Islet of Langerhans (tissue), 1 donor: Measurements from ENCODE around the gene FYB1.

ENCODE experiments used
- FAIRE-seq: peaks from one replicate; lab custom pipeline; 2011; peaks lifted over from hg19 to GRCh38; lab: Jason Lieb, UNC

The FYB1 gene

DNA sequence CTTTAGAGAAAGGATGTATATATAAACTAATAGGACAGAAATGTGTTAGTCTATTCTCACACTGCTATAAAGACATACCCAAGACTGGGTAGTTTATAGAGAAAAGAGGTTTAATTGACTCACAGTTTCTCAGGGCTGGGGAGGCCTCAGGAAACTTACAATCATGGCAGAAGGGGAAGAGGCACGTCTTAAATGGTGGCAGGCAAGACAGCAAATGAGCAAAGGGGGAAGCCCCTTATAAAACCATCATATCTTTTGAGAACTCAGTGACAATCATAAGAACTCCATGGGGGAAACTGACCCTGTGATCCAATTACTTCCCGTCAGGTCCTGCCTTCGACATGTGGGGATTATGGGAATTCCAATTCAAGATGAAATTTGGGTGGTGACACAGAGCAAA lies 136.4 kb downstream of the FYB1 start:
- no peak for FAIRE-seq

DNA sequence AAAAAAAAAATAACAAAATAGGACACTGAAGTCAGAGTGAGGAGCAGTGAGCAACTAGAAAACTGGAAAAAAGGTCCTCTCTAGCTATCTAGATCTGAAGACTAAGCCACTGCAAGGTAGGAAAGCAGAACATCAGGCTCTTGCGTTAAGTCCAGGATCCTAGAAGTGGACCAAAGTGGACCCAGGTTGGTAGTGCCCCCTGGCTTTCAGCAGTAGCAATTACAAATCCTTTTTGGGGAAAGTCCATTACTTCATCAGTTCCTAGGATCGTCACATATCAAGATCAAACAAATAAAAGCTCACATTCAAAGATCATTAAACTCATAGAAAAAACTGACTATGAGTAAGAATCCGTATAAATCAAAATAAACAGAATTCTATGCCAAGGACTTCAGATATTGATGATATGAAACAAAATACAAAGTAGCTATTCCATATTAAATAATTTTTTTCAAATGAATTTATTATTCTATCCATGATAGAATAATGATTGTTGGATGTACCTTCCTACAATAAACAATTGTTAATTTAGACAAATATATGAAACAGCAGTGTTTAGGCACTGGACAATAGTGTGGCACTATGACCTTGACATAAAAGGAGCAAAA lies 138.7 kb downstream of the FYB1 start:
- FAIRE-seq = peak; percentile 97

DNA sequence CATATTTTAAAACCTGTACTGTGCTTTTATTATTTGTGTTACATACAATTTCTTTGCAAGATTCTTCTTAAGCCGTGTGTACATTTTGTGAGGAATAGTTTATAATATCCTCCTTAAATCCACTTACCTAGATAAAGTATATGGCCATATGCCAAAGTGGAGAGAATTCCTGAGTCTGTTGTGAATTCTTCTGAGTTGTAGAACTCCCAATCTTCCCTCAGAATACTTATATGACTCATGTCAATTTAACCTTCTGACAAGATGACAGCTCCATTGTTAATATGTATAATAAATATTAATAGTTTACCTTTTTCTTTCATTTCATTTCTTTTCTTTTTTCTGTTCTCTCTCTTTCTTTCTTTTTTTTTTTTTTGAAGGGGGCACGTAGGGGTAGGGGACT lies 139.2 kb downstream of the FYB1 start:
- FAIRE-seq = no peak

DNA sequence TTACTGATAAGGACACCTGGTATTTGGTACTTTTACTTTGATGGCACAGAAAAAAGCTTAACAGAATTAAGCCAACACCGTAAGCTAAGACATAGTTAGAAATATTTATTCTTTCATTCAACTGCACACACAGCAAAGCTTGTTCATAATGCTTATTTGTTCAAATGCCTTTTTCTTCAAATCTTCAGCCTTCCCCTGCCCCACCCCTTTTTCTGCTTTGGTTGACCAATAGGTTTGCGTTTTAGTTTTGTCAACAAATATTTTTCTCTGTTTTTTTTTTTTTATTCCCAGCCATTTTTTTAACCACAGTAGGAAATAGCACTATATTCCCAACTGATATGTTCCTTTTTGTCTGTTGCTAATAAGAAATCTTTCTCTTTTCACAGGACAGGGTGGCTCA lies 140.2 kb downstream of the FYB1 start:
- FAIRE-seq = no peak

DNA sequence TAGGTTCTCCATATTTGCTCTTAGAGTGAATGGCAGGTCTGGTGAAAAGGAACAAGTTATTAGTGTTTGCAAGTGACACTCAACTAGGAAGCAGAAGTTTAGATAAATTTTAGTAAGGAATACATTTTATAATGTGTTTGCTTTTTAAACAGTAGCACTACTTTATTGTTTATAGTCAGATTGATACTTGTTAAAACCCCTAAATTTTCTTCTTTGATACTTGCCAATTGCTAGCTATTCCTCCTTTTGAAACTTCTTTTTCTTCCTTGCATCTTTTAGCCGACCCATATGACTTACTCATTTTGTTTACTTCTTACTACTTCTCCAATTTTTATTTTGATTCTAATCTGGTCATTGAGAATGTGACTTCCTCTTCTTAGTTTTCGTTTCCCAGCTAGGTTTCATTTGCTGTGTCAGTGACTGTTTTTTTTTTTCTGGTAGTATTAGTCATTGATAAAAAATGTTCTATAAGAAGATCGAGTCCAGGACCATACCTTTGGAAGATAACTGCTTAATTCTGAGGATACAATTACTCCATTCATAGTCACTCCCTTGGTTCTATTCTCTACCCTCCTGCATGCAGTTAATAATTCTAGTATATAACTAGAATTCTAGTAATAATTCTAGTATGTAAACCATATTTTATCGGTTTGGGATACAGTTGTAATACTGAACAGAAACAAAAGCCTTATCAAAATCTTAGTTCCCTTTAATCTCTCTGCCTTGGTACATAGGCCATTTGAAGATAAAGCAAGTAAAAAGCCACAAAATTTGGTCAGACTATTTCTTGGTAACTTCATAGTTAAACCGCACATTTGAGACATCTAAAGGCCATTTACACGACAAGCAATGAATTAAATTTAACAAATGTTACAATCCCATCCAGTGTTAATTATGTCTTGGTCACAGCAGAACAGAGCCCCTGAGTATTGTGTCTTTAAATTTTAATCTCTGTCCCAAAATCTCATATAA lies 142.3 kb downstream of the FYB1 start:
- FAIRE-seq = no peak

DNA sequence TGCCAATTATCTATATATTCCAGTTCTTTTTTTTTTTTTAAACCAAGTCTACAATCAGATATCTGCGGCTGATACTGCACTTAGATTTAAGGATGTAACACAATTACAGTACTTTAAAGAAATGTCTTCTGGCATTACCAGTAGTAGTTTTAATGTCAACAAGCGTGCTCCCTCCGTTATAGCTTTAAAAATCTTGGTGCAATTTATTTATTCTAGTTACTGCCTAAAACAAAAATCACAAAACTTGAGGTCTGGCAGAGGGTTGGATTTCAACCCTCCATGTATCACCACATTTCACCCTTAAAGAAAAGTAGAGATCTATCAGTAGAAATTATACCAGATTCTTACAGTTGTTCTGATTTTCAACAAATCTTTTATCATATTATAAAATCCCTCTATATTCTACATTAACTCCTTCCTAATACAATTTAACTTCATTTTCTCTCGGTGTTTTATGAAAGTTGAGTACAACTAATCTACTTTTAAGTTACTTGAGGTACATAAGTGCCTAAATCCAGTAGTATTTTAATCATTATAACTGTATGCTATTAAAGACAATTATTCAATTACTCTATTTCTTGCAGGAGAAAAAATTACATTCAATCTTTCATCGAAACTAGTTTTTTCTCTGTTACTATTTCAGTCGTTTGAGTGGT lies 143.1 kb downstream of the FYB1 start:
- no peak for FAIRE-seq

DNA sequence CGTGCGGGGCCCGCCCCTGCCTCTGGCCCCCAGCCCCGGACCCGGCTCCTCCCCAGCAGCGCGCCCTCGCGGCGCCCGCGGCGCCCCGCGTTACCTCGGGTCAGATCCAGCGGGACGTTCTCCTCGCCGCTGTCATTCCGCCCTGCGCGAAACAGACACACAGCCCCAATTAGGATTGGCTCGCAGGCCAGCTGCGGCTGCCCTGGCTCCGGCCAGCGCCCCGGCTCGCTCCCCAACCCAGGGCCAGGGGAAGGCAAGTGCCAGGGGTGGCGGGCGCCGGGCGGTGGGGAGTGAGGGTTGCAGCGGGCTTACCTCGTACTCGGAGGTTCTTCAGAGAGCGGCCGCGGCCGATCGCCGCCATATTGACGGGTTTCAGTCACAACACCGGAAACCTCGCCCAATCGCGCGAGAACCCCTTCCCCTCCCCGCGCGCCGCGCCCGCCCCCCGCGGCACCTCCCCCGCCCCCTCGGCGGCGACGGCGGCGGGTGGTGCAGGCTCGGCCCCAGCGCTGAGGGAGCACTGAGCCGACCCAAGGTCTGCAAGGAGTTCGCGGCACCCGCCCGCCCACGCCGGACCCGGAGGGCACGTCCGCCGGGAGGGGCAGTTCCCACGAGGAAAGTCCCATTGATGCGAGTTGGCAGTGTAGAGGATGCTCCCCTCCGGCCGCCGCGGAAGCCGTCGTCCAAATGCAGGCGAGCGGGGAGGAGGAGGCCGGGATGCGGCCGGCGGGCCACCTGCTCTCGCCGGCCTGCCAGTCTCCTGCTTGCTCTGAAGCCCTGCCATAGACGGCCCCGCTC lies 145.1 kb downstream of the FYB1 start, which contains the start of gene RICTOR:
Gene RICTOR, minus strand, starts transcription at position 383 of the 798 bp plus-strand sequence. Its CDS starts 22 bp downstream, at position 361.
- FAIRE-seq = no peak

DNA sequence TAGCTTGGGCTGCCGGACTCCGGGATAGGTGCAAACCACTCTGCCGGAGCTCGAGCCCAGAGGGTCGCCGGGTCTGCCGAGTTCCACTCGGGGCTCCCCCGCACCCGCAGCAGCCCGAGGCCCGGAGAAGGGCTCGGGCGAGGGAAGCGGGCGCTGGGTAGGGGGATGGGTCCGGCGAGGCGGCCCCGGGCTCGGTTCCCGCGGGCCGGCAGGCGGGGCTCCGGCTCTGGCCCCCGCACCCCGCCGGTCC lies 145.7 kb downstream of the FYB1 start:
- no peak for FAIRE-seq

DNA sequence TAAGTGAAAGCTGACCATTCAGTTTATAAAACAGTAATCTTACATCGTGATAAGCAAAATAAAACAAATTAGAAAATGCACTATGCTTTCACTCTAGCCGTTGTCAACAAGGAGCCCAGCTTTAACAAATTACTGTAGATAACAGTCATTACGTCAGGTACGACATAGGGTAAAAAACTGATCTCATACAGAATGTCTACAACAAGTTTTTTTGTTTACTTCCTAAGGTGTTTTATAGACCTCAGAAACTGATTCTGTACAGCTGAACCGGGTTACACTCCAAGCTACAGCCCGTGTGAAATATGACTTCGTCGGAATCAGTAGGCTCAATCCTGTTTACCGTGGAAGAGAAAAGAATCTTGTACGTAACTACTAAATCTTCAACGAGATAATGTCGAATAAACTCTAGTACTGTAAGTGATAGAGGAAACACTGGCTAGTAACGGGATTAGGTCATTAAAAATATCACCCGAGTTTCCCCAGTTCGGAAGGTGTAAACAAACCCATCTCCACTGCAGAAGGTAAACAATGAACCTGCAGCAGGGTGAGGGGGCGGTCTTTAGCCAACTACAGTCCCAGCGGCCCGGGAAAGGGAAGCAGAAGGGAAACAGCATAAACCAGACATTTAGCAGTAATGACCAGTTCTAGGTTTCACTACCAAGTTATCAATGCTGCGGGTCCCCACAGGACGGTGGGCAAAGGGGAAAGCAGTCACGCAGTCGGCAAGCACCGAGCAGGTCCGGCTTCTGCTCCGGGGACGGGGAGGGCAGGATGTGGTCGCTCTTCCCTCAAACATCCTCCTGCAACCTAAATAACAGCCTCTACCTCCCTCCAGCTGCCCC lies 146.2 kb downstream of the FYB1 start:
- peak; percentile 65 for FAIRE-seq

DNA sequence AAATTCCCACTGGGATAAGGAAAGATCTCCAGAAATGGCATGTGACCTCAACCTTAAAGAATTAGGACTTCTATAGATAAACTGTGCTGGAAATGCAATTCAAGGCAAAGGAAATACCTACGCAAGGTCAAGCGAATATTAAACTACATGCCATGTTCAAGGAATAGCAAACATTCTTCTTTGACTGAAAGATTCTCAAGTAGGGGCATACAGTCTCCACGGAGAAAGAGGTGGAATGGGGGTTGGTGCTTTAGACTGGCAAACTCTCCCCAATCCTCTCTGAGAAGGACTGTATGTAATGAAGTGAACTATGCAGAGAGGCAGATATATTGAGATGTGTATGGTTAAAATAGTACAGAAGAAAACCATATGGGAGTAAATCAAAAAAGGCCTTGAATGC lies 151.3 kb downstream of the FYB1 start:
- no peak for FAIRE-seq

DNA sequence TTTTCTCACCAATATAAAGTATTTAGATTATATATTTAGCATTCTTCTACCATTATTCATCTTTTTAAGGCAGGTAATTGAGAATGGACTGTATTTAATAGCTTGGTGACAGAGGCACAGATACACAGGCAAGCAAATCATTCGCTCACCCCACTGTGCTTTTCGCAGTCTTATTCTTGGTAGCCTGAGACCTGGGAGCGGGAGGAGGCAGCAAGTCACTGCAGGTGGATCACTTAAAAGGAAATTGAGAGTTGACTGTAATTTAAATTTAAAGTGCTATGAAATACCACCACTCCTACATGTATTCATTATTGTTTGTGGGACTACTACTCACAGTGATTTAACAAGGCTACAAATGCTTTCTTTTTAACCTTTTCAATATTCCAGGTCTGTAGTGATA lies 154.9 kb downstream of the FYB1 start:
- no peak for FAIRE-seq

DNA sequence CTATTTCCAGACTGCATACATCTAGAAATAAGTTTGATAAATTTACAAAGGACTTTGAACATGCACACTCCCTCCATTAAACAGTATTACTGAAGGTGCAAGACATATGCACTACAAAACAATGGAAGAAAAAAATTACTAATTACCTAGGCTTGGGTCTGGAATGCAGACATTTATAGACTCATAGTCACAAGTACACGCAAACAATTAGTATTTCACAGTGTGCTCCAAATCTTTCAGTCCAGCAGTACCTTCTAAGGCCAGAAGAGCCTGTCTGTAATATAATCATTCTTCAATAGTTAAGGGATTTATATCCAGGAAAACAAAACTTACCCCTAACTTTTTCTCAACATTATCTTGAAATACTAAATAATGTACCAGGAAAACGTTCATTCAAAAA lies 156.3 kb downstream of the FYB1 start:
- peak; percentile 43 for FAIRE-seq

DNA sequence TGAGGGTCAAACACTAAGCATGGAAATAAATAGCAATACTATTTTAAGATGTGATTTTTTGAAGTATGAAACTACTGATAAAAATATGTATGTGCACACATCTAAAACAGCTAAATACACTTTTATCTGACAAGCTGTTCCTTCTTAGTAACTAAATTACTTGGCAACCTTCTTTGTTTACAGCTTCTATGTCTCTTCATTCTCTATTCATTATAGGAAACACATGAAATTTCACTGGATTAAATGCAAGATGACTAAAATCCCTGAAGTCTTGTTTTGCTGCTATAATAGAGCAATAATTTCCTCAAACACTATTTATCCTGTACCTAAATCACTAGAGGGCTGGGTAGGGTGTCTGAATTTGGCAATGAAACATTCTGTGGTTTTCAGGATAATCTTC lies 156.8 kb downstream of the FYB1 start:
- peak; percentile 94 for FAIRE-seq

DNA sequence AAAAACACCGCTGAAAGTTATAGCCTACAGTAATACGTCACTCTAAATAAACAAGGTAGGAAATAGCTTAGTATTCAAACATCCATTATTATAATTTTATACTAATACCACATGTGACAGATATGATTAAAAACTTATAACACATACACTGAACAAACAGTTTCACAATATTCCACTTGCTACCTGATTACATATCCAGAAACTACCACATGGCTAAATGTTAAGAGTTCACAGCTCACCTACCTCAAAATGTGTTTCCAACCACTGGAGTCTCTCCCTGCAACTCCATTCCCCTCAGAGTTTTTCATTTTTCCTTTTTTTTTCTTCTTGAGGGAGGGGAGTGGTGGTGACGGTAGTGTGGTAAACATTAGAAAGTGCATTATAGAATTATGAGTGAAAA lies 157.3 kb downstream of the FYB1 start:
- FAIRE-seq = peak; percentile 84

DNA sequence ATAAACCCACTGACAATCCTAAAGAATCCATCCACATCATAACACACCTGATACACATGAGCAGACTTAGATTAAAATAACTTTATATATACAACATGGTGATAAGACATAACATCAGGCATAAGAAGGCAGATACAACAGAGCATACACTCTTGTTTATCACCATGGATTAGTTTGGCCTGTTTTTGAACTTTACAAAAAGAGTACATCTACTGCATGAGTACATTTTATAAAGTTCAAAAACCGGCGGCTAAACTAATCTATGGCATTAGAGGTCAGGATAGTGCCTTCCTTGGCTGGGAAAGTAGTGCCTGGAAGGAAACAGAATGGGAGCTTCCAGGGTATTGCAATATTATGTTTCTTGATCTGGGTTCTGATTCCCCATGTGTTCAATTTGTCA lies 160.3 kb downstream of the FYB1 start:
- FAIRE-seq = no peak

DNA sequence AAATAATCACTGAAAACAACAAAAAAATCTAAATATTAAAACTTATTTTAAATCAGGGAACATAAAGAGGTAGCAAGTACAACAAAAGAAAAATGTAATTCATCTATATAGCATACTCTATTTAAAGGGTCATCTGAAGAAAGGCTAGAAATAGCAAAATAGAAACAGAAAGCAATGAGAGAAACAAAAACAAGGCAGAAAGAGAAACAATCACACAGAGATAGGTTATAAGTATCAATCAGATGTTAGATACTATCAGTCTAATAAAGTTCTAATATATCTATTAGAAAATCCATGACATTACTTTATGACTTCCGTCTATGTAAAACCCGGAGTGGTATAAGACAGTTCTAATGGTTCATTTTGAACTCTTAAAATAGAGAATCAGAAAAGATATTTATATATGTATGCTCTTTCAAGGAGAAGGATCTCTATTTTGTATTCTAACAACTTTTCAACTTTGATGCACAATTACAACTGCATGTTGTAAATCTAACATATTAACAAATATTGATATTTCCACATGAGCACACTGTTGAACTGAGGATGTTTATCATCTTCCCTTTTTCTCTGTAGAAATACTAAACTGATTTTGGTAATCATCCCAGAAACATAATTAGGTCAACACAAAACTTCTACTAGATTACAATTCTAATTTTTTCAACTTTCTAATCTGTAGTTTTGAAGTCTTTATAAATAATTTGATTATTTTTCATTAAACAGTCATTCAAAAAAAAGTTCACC lies 161.0 kb downstream of the FYB1 start:
- FAIRE-seq = peak; percentile 94

DNA sequence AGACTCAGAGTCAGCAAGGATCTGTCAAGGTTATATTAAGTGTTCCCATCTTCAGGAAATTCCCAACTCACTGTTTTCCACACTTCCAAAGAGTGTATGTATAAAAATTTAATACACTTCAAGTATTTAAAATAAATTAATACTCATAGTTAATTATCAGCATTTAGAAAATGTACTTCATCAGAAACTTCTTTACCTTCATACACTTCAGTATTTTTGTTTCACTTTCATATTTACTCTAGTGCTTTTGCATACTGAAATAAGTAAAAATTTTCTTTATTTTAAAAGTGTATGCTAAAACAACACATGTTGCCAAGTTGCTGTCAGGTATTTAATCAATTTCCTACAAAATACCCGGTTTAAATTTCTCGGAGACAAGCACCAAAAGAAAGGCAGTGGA lies 161.6 kb downstream of the FYB1 start:
- peak; percentile 61 for FAIRE-seq

DNA sequence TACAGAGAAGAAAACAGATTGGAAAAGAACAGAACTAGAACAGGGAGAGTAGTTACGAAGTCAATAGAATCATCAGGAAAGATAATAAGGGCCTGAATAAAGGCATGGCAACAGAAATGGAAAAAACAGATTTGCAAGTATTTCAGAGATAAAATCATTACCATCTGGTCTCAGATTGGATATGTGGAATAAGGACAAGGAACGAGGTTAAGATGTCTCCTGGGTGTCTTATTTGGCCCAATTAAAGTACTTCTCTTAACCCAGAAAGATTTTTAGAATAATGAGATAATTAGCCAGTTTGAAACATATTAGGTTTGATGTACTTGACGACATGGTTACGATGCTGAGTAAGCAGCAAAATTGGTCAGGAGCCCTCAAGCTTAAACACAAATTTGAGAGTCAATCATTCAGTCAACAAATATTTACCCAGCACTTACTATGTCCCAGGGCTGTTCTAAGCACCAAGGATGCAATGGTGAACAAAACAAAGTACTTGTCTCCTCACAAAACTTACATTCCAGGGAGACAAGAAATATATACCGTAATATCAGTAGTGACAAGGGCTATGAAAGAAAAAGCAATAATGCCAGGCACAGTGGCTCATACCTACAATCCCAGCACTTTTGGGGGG lies 163.5 kb downstream of the FYB1 start:
- FAIRE-seq = peak; percentile 93
